HCT116 (cell line): Measurements from ENCODE around the gene ST6GAL2. TPM values are rescaled to one million over a fixed set of nuclear protein-coding genes. Genes with fewer than 3 reads are reported as not detected.

Experiments
- ATAC-seq: fragments of 200-7000 bp; cut with Tn5 transposase; 2 replicates; pipeline ENCODE4 v1.9.1; 2020; ENCODE audit warnings: mild to moderate bottlenecking, moderate library complexity
- BruUV-seq: library from RNA; stranded (reverse); fragments of 400-500 nt; replicated peaks from 2 replicates; lab custom pipeline; 2021; lab: Mats Ljungman, UMichigan
- CTCF ChIA-PET: fragments of 300-600 bp; sonication (Branson Sonifier 250); formaldehyde crosslinking; loops from one replicate; lab custom pipeline; 2021; ENCODE audit warnings: antibody characterized with exemption; lab: Charles Lee
- POLR2A ChIA-PET: fragments of 300-600, 350-600 bp; sonication (Branson Sonifier 250); formaldehyde crosslinking; loops from one replicate; lab custom pipeline; 2021; ENCODE audit warnings: antibody characterized with exemption; lab: Charles Lee
- RAD21 ChIA-PET, 2 experiments: fragments of 300-600 bp; sonication (Branson Sonifier 250); formaldehyde crosslinking; loops; one replicate each; lab custom pipeline; 2023; ENCODE audit warnings: low total read pairs in 2 of 2; ENCODE audit not compliant: uncharacterized antibody in 2 of 2, unreplicated experiment in 2 of 2, low non-redundant PET in 1 of 2; lab: Charles Lee
- DNase-seq: peaks from one replicate; pipeline ENCODE4 v3.0.0-alpha.2; 2010; ENCODE audit warnings: low read depth, low spot score
- H2AFZ ChIP-seq: fragments of 200-600 bp; shearing (Covaris generic), sonication (generic); 2 replicates; pipeline ENCODE4 v1.6.1; 2017; ENCODE audit warnings: low read depth, mixed run types, mixed read lengths, antibody characterized with exemption, low read length; ENCODE audit not compliant: poor library complexity, severe bottlenecking
- H3K27ac ChIP-seq: 2 replicates; pipeline ENCODE4 v1.5.1; 2012; ENCODE audit warnings: low read depth, low read length
- H3K27me3 ChIP-seq: fragments of 200-600 bp; sonication (generic); 2 replicates; pipeline ENCODE4 v1.6.1; 2016; ENCODE audit warnings: mixed run types, low read length, mixed read lengths; ENCODE audit not compliant: insufficient read depth
- H3K36me3 ChIP-seq, 2 experiments: fragments of 200-500 bp in 1 of 2; fragments of 200-600 bp in 1 of 2; sonication (Bioruptor generic) in 1 of 2; sonication (generic) in 1 of 2; 2 replicates each; pipeline versions ENCODE4 v1.5.1 to v1.6.1; 2014 to 2016; ENCODE audit warnings: low read length in 2 of 2, inconsistent platforms in 1 of 2, mixed read lengths in 1 of 2, mixed run types in 1 of 2; ENCODE audit not compliant: insufficient read depth in 2 of 2, control insufficient read depth in 1 of 2
- H3K4me1 ChIP-seq, 2 experiments: fragments of 200-600 bp in 1 of 2; sonication (generic) in 1 of 2; 2 replicates each; pipeline versions ENCODE4 v1.5.1 to v1.6.1; 2012 to 2017; ENCODE audit warnings: low read length in 2 of 2, inconsistent platforms in 1 of 2, mild to moderate bottlenecking in 1 of 2, mixed read lengths in 1 of 2, mixed run types in 1 of 2, moderate library complexity in 1 of 2; ENCODE audit not compliant: insufficient read depth in 2 of 2, control insufficient read depth in 1 of 2
- H3K4me2 ChIP-seq: fragments of 200-600 bp; sonication (generic); 2 replicates; pipeline ENCODE4 v1.6.1; 2017; ENCODE audit warnings: mixed run types, low read length, mixed read lengths
- H3K4me3 ChIP-seq, 2 experiments: fragments of 200-600 bp in 1 of 2; sonication (generic) in 1 of 2; replicated peaks in 1 of 2; 2 replicates each; pipeline ENCODE4 v1.5.1; 2011 to 2016; ENCODE audit warnings: low read length in 2 of 2, control low read depth in 1 of 2, low read depth in 1 of 2, mild to moderate bottlenecking in 1 of 2, mixed read lengths in 1 of 2, mixed run types in 1 of 2
- H3K79me2 ChIP-seq: fragments of 200-600 bp; sonication (generic); 2 replicates; pipeline ENCODE4 v1.6.1; 2017; ENCODE audit warnings: mild to moderate bottlenecking, mixed run types, low read length, moderate library complexity, mixed read lengths; ENCODE audit not compliant: insufficient read depth
- H3K9ac ChIP-seq: fragments of 200-600 bp; sonication (generic); 2 replicates; pipeline ENCODE4 v1.6.1; 2016; ENCODE audit warnings: low read length, mixed read lengths
- H3K9me2 ChIP-seq: fragments of 200-600 bp; sonication (generic), shearing (Covaris generic); 2 replicates; pipeline ENCODE4 v1.6.1; 2017; ENCODE audit warnings: mixed run types, mild to moderate bottlenecking, moderate library complexity; ENCODE audit not compliant: insufficient read depth
- H3K9me3 ChIP-seq, 2 experiments: fragments of 200-500 bp in 1 of 2; fragments of 200-600 bp in 1 of 2; sonication (Bioruptor generic) in 1 of 2; sonication (generic) in 1 of 2; 2 replicates each; pipeline ENCODE4 v1.6.1; 2014 to 2017; ENCODE audit warnings: low read length in 2 of 2, mixed read lengths in 2 of 2, inconsistent platforms in 1 of 2, low read depth in 1 of 2, mild to moderate bottlenecking in 1 of 2, mixed run types in 1 of 2, moderate library complexity in 1 of 2; ENCODE audit not compliant: control insufficient read depth in 1 of 2, insufficient read depth in 1 of 2
- H4K20me1 ChIP-seq: fragments of 200-600 bp; sonication (generic), shearing (Covaris generic); 2 replicates; pipeline ENCODE4 v1.6.1; 2017; ENCODE audit warnings: mixed run types, mild to moderate bottlenecking, moderate library complexity; ENCODE audit not compliant: insufficient read depth
- ELF1 ChIP-seq: IDR thresholded peaks from 2 replicates; pipeline ENCODE4 v1.6.1; 2012; ENCODE audit warnings: low read depth, borderline replicate concordance
- EZH2 ChIP-seq: fragments of 200-600 bp; sonication (generic); IDR thresholded peaks from 2 replicates; pipeline ENCODE4 v1.6.1; 2017; ENCODE audit warnings: antibody characterized with exemption, mixed run types
- EZH2phosphoT487 ChIP-seq: fragments of 200-600 bp; IDR thresholded peaks from 2 replicates; pipeline ENCODE4 v1.6.1; 2018; ENCODE audit warnings: antibody characterized with exemption, borderline replicate concordance
- POLR2A ChIP-seq: IDR thresholded peaks from 2 replicates; pipeline ENCODE4 v1.7.0; 2011; ENCODE audit warnings: borderline replicate concordance; ENCODE audit not compliant: insufficient read depth, insufficient read length; ENCODE audit errors: extremely low read depth
- POLR2AphosphoS5 ChIP-seq: IDR thresholded peaks from 2 replicates; pipeline ENCODE4 v1.6.1; 2011; ENCODE audit warnings: mild to moderate bottlenecking, low read depth, low read length, moderate library complexity
- RAD21 ChIP-seq: IDR thresholded peaks from 2 replicates; pipeline ENCODE4 v1.6.1; 2012; ENCODE audit warnings: low read depth, mild to moderate bottlenecking
- ZNF274 ChIP-seq: fragments of 200-500 bp; sonication (Bioruptor generic); IDR thresholded peaks from 2 replicates; pipeline ENCODE4 v1.6.1; 2014; ENCODE audit warnings: mild to moderate bottlenecking, low read depth, low read length, inconsistent platforms
- intact Hi-C: fragments of 100-400 bp; cut with micrococcal nuclease; formaldehyde crosslinking; loops from 2 replicates; pipeline ENCODE4 v1.10.0; 2022
- total RNA-seq: library from RNA; stranded (reverse); gene quantifications from one replicate; pipeline ENCODE4 v1.2.1, GENCODE V29; 2021; ENCODE audit not compliant: unreplicated experiment
- TF ChIP-seq, protein P1 (sequence below): IDR thresholded peaks from 2 replicates; pipeline ENCODE4 v1.6.1; 2011; ENCODE audit warnings: mild to moderate bottlenecking, low read length, moderate library complexity; ENCODE audit not compliant: insufficient replicate concordance; ENCODE audit errors: extremely low read depth
- TF ChIP-seq, protein P2 (sequence below): IDR thresholded peaks from 2 replicates; pipeline ENCODE4 v1.6.1; 2012

The ST6GAL2 gene
- total RNA-seq, 1 experiment from 2014 or later = not detected

DNA sequence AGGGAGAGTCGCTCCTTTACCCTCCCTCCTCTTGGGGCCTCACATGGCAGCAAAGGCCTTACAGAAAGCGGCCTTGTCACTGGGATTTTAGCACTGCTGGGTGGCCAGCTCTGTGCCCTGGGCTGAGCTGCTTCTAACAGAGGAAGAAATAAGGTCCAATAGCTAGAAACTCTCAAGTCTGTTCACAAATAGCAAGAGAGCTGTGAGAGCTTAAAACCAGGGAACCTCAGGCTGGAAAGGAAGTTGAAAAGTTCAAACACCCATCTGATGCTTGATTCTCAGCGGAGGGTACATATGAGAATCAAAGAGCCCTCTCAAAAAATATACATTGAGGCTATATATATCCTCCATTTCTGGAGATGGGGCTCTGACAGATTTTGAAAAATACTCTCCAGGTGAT lies 54.7 kb downstream of the ST6GAL2 start:
- ATAC-seq = no peak
- H2AFZ ChIP-seq = no peak overlapping the region
- H3K9me3 ChIP-seq = peaks cover 0 to 5% of the 10 kb centered on the region in 2 experiments; a peak in 2 of 4 replicates
- no peak overlapping the region for H3K9ac ChIP-seq
- no peaks in the 10 kb centered on the region for H4K20me1 ChIP-seq
- ChIA-PET RAD21 (no interaction called here), CTCF (no interaction called here), POLR2A (no interaction called here)
- no peaks in the 10 kb centered on the region for H3K9me2 ChIP-seq
- H3K4me3 ChIP-seq = no peak overlapping the region
- TF ChIP-seq EZH2phosphoT487 = no peak
- TF ChIP-seq, protein P1, sequence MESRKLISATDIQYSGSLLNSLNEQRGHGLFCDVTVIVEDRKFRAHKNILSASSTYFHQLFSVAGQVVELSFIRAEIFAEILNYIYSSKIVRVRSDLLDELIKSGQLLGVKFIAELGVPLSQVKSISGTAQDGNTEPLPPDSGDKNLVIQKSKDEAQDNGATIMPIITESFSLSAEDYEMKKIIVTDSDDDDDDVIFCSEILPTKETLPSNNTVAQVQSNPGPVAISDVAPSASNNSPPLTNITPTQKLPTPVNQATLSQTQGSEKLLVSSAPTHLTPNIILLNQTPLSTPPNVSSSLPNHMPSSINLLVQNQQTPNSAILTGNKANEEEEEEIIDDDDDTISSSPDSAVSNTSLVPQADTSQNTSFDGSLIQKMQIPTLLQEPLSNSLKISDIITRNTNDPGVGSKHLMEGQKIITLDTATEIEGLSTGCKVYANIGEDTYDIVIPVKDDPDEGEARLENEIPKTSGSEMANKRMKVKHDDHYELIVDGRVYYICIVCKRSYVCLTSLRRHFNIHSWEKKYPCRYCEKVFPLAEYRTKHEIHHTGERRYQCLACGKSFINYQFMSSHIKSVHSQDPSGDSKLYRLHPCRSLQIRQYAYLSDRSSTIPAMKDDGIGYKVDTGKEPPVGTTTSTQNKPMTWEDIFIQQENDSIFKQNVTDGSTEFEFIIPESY = no peak
- TF ChIP-seq POLR2A = no peak
- TF ChIP-seq, protein P2, sequence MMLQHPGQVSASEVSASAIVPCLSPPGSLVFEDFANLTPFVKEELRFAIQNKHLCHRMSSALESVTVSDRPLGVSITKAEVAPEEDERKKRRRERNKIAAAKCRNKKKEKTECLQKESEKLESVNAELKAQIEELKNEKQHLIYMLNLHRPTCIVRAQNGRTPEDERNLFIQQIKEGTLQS = no peak
- no peak for TF ChIP-seq RAD21
- TF ChIP-seq EZH2 = no peak
- no peak for TF ChIP-seq ELF1
- no peak for TF ChIP-seq POLR2AphosphoS5
- TF ChIP-seq ZNF274 = no peak
- H3K27me3 ChIP-seq = no peaks in the 10 kb centered on the region
- no peaks in the 10 kb centered on the region for H3K79me2 ChIP-seq
- no peak overlapping the region for H3K4me2 ChIP-seq
- no peak overlapping the region for H3K27ac ChIP-seq
- intact Hi-C loops = no loop called here
- no peak for DNase-seq
- no peaks in the 10 kb centered on the region for H3K4me1 ChIP-seq
- BruUV-seq = no TSS peak
- H3K36me3 ChIP-seq = no peaks in the 10 kb centered on the region
